Endometrial microvascular endothelial cells (primary cell): Measurements from ENCODE around the gene PRR36. TPM values are rescaled to one million over a fixed set of nuclear protein-coding genes. Genes with fewer than 3 reads are reported as not detected.

ENCODE experiments used
- in situ Hi-C: cut with HindIII; loops from 2 replicates; pipeline ENCODE4 v1.10.0; 2017; ENCODE audit warnings: low sequenced_read_pairs, low pct_unique_long_range_greater_than_20kb; ENCODE audit errors: inconsistent ontology term
- total RNA-seq: library from RNA; depleted of rRNA; stranded (reverse); fragments of >200 nt; gene quantifications from one replicate; pipeline ENCODE4 v1.2.3, GENCODE V29; 2015; ENCODE audit errors: inconsistent ontology term

Gene PRR36
- total RNA-seq, 1 donor from 2014 or later, result not detected

- in situ Hi-C loops, result no loop called here
These were observed 5.1 kb upstream of the PRR36 start for GRCh38 chr19:7879111-7879807.

- in situ Hi-C loops, result no loop called here
These were observed 3.2 kb upstream of the PRR36 start for GRCh38 chr19:7877249-7877836.

- in situ Hi-C loops, result no loop called here
These were observed 695 bp upstream of the PRR36 start for GRCh38 chr19:7874897-7875273.

DNA sequence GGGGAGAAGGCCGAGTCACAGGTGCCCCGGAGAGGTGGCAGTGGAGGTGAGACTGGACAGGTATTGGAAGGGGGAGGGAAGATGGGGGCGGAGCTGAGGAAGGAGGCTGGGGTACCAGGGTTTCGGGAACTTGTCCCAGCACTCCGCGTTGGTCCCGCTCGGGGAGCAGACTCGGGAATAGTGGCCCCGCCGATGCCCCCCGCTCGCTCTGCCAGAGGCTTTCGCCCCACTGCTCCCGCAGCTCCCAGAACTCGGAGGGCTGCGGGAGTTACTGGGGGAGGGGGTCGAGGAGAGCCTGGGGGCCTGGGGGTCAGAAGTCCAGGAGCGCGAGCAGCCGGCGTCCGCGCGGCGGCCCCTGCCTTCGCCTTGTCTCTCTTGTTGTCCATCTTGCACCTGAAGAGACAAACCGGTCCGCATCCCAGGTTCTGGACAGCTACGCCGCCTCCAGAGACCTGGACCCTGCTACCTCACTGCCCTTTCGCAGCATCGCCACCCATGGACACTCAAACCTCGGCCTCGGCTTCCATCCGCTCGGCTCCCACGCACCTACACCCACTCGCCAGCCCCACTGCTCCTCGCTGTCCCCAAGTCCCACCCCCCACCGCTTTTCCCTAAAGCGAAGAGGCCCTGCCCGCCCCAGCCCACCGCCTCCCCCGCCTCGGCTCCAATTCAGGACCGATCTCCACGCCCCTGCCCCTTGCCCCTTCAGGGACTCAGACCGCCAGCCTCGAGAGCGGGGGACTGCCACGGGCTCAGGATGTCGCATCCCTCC, 700 bp downstream of the PRR36 start:
- in situ Hi-C loops, result no loop called here

- in situ Hi-C loops, result no loop called here
These were observed 1.6 kb downstream of the PRR36 start for GRCh38 chr19:7872306-7873204.

DNA sequence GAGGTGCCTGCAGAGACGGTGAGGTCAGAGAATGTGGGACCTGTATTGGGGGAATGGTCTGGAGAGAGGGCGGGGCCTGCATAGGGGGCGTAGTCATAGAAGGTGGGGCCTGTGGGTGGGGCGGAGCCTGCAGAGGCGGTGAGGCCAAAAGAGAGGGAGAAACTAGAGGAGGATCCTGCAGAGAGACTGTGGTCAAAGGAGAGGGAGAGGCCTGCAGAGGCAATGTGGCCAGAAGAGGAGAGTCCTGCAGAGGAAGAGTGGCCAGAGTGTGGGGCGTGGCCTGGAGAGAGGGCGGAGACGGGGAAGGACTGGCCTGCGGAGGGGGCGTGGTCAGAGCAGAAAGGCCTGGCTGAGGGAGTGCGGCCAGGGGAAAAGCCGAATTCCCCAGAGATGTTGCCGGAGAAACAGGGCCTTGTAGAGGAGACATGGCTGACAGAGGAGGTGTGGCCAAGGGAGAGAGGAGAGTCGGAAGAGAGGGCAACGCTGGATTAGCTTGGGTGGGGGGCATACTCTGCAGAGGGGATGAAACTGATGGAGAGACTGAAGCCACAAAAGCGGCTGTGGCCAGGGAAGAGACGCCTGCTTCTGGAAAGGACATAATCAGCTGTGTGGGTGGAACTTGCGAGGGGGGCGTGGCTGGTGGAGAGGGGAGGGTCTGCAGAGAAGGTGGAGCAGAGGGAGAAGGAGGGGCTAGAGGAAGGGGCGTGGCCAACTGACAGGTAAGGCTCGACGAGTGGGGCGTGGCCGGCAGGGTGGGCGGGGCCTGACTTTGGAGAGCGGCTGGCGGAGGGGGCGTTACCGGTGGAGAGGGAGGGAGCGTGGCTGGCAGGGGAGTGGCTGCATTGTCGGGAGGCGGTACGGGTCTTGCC, 2.5 kb downstream of the PRR36 start:
- in situ Hi-C loops, result no loop called here

DNA sequence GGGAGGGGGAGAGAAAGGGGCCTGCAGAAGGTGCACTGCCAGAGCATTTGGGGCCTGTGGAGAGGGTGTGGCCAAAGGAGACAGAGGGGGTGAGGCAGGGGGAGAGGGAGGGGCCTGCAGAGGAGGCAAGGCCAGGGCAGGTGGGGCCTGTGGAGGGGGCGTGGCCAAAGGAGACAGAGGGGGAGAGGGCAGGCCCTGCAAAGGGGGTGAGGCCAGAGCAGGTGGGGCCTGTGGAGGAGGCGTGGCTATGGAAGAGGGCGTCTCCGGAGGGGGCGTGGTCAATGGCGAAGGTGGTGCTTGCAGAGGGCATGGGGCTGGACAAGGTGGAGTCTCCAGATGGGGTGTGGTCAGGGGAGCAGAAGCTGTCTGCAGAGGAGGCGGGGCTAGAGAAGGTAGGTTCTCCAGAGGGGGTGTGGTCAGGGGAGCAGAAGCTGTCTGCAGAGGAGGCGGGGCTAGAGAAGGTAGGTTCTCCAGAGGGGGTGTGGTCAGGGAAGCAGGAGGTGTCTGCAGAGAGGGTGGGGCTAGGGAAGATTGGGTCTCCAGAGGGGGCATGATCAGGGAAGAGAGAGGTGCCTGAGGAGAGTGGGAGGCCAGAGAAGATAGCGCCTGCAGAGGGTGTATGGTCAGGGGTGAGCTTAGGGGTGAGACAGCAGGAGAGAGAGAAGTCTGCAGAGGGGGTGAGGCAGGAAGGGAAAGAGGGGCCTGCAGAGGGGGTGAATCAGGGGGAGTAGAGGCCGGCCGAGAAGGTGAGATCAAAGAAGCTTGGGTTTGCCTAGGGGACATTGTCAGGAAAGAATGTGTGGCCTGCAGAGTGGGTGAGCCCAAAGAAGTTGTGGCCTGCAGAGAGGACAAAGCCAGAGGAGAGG, 3.4 kb downstream of the PRR36 start:
- in situ Hi-C loops, result no loop called here

DNA sequence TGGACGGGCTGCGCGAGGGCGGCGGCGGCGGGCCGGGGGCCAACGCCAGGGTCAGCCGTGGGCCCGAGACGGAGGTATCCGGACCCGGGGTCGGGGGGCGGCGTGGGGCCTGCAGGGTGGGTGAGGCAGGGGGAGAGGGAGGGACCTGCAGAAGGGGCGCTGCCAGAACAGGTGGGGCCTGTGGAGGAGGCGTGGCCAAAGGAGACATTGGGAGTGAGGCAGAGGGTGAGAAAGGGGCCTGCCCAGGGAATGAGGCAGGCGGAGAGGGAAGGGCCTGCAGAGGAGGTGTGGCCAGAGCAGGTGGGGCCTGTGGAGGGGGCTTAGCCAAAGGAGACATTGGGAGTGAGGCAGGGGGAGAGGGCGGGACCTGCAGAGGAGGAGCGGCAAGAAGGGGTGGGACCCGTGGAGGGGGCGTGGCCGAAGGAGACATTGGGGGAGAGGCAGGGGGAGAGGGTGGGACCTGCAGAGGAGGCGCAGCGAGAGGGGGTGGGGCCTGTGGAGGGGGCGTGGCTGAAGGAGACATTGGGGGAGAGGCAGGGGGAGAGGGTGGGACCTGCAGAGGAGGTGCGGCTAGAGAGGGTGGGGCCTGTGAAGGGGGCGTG, 4.2 kb downstream of the PRR36 start:
- in situ Hi-C loops, result no loop called here

- in situ Hi-C loops, result no loop called here
These were observed 4.7 kb downstream of the PRR36 start for GRCh38 chr19:7869453-7869909.

DNA sequence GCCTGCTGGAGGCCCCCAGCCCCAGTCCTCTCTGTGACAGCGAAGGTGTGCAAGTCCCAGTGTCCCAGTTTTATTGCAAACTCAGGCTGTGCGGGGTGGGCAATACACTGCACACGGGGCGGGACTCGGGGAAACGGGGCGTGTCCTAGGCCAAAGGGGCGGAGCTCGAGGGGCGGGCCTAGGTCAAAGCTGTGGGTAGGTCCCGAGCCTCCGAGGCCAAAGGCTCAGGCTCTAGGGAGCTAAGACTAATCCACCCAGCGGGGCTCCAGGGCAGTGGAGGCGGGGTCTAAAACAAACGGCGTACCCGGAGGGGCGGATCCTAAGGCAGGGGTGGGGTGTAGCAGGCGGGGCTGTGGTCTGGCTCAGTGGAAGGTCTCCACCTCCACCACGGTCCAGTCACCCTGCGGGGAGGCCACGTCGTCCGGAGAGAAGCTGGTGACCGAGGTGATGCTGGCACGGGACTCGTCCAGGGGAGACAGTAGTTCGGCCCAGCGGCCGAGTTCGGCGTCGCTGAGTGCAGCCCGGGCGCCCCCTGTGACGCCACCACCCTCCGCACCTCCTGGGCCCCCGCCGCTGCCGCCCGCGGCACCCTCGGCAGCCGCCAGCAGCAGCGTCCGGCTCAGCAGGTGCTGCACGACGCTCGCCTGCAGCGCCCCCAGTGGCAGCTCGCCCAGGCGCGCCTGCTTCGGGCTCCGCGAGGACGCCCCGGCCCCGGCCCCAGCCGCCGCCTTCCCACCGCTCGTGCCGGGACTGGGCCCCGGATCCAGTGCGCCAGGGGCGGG, 5.3 kb downstream of the PRR36 start:
- in situ Hi-C loops, result no loop called here

GRCh38 chr19:7868326-7868670, 5.9 kb downstream of the PRR36 start:
- in situ Hi-C loops, result no loop called here

GRCh38 chr19:7867092-7867844, 6.9 kb downstream of the PRR36 start:
- in situ Hi-C loops, result no loop called here

DNA sequence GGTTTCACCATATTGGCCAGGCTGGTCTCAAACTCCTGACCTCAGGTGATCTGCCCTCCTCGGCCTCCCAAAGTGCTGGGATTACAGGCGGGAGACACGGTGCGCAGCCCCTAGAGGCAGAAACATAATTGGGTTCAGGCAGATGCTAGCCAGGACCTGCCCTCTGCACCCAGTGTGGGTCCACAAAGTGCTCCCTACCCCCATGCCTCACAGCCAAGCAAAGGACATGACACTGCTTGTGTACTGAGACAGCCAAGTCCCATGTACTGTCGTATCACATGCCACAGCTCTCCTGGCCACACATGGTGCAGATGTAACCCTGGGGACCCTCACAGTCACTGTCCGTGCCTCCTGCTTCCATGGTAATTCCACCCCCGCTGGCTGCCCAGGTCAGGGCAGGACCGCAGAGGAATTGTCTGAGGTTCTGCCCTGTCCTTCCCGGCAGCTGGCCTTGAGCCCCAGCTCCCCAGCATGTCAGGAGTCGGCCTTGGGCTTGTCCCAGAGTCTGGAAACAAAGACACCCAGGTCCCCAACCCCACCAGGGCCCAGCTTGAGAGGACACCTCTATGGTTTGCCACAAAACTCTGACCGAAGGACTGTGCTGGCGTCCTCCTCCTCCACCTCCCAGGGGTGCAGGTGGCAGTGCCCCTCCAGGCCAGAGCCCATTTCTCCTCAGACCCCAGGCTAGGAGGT, 7.6 kb downstream of the PRR36 start:
- in situ Hi-C loops, result no loop called here

- in situ Hi-C loops, result no loop called here
These were observed 8.8 kb downstream of the PRR36 start for GRCh38 chr19:7865262-7865911.

DNA sequence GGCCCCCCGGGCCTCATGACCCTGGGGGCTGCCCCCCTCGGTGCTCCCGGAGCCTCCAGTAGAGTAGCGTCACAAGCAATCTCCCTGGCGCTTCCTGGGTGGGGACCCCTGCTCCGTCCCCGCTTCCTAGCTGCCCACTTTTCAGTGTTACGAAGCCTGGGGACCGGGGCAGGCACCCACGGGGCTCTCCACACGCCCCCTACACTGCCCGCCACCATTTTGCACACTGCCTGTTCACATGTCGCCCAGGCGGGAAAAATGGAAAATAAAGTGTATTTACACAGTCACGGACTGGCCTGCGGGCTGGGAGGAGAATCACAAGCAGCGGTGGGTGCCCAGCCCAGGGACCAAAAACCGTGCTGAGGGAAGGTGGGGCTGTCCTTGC, 9.5 kb downstream of the PRR36 start:
- in situ Hi-C loops, result no loop called here
